ENCODE results near the gene STARD10.
"Not testable (repeated sequence)": the region's sequence is repeated elsewhere in the genome, so short reads cannot be mapped to it uniquely, and the experiment has no call there.

The STARD10 gene

DNA sequence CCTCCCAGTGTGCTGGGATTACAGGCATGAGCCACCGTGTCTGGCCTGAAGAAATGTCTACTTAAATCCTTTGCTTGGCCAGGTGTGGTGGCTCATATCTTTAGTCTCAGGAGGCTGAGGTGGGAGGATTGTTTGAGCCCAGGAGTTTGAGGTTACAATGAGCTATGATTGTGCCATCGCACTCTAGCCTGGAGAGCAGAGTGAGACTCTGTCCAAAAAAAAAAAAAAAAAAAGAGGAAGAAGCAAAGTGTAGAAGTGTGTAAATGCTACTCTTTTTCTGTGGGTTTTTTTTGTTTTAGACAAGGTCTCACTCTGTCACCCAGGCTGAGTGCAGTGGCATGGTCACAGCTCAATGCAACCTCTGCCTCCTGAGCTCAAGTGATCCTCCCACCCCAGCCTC lies 13.9 kb upstream of the STARD10 start:
- DNase-seq (ENCODE audit: low read depth in 2 of 2), result no peak

DNA sequence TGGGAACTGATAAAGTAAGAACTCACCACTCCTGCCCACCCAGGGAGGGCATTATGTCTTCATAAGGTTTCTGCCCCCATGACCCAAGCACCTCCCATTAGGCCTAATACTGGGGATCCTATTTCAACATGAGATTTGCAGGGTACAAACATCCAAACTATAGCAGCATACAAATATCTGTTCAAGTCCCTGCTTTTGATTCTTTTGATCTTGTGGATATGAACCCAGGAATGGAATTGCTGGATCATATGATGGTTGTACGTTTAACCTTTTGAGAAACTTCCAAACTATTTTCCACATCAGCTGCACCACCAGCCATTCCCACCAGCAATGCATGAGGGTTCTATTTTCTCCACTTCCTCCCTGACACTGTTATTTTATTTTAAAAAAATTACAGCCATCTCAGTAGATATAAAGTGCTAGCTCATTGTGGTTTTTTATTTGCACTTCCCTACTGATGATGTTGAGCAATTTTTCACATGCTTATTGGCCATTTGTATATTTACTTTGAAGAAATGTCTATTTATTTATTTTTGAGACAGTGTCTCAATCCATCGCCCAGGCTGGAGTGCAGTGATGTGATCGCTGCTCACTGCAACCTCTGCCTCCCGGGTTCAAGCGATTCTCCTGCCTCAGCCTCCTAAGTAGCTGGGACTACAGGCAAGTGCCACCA lies 13.3 kb upstream of the STARD10 start:
- no peak for DNase-seq (ENCODE audit: low read depth in 2 of 2)

DNA sequence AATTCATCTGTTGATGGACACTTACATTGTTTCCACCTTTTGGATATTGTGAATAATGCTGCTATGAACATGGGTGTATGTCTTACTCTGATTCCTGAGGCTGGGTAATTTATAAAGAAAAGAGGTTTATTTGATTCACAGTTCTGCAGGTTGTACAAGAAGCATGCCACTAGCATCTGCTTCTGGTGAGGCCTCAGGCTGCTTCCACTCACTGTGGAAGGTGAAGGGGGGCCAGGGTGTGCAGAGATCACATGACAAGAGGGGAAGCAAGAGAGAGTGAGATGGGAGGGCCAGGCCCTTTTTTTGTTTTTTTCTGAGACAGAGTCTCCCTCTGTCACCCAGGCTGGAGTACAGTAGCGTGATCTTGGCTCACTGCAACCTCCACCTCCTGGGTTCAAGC lies 12.5 kb upstream of the STARD10 start:
- DNase-seq (ENCODE audit: low read depth in 2 of 2), result not testable (repeated sequence)

GRCh38 chr11:72805216-72805615 lies 11.4 kb upstream of the STARD10 start:
- no peak for DNase-seq (ENCODE audit: low read depth in 2 of 2)

DNA sequence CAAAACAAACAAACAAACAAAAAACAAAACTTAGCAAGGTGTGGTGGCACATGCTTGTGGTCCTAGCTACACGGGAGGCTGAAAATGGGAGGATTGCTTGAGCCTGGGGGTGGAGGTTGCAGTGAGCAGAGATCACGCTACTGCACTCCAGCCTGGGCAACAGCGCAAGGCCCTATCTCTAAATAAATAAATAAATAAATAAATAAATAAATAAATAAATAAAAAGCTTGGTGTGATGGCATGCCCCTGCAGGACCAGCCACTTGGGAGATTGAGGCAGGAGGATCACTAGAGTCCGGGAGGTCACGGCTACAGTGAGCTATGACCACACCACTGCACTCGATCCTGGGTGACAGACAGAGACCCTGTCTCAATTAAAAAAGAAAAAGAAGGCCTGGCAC lies 9.0 kb upstream of the STARD10 start:
- DNase-seq (ENCODE audit: low read depth in 2 of 2), result no peak

DNA sequence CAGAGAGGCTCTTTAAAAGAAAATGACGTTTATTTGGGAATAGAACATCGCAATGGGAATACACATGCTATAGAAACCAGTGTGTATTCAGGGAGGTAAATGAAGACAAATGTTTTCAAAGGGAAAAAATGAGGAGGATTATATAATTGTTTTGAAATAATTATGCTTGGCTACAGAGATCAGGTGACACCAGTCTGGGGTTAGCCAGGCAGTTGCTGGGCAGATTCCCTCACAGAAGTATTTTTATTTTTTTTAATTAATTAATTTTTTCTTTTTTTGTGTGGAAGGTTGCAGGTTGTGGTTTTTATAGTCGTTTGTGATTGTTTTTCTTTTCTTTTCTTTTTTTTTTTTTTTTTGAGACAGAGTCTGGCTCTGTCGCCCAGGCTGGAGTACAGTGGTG lies 5.6 kb upstream of the STARD10 start:
- DNase-seq (ENCODE audit: low read depth in 2 of 2), result no peak

- no peak for DNase-seq (ENCODE audit: low read depth in 2 of 2)
These were observed 4.5 kb upstream of the STARD10 start for GRCh38 chr11:72798361-72798760.

GRCh38 chr11:72793076-72793424 lies 797 bp downstream of the STARD10 start:
- no peak for DNase-seq (ENCODE audit: low read depth in 2 of 2)

DNA sequence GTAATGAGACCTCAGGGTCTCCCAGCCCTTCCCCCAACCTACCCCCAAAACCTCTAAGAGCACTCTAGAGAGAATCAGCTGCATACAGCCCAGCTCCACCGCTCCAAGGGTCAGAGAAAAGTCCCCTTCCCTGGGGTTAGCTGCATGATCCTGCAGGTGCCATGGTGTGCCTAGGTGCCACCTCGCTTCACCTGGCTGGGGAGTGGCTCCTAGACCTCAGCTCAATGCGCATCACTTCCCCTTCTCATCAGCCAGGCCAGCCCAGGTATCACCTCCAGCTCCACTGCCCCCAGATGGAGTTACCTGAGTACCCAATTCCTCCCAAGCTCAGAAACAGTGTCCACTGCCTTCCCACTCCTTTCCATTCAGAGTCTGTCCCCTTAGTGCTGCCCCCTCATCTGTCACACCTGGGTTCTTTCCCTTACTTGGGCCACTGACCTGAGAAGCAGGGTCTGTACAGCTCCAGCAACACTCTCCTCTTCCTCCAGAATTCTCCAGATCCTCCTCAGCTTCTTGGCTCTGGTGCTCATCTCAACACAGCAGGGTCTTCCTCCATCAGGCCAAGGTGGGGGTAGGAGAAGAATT lies 1.3 kb downstream of the STARD10 start:
- no peak for DNase-seq (ENCODE audit: low read depth in 2 of 2)

DNA sequence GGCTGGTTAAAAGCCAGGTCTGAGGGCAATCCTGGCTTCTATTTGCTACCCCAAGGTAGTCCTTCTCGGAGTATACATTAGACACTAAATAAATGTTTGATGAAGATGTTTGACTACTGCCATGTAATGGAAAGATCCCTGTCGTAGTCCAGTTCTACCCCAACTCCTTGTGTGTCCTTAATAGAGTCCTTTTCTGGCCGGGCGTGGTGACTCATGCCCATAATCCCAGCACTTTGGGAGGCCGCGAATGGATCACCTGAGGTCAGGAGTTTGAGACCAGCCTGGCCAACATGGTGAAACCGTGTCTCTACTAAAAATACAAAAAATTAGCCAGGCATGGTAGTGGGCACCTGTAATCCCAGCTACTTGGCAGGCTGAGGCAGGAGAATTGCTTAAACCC lies 2.6 kb downstream of the STARD10 start:
- not testable (repeated sequence) for DNase-seq (ENCODE audit: low read depth in 2 of 2)

DNA sequence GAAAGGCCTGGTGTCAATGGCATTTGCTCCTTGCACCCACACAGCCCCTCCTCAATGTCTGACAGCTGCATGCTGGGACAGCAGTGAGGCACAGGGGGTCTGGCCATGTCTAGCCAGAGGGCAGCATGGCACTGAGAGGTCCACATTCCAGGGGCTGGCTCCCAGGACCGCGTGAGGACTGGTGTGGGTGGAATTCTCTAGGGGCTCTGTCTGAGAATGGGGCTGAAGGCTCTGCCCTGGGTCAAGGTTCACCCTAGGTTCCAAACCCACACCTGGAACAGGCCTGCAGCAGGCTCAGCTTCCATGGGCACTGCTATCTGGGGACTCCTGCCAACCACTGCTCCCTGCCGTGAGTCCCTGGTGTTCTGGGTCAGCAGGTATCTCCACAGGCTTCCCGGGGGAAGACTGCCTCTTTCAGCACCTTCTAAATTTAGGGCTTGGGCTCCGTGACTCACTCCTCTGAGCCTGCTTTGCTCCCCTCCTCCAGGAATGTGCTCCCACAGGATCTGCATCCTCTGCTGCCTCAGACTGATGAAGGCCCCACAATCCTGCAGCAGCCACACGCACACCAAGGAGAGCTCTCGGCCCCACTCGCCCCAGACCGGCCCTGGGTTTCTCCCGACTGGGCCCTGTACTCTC lies 4.2 kb downstream of the STARD10 start:
- no peak for DNase-seq (ENCODE audit: low read depth in 2 of 2)

- no peak for DNase-seq (ENCODE audit: low read depth in 2 of 2)
These were observed 5.6 kb downstream of the STARD10 start for GRCh38 chr11:72788241-72788640.

GRCh38 chr11:72787216-72788104 lies 6.4 kb downstream of the STARD10 start:
- no peak for DNase-seq (ENCODE audit: low read depth in 2 of 2)

DNA sequence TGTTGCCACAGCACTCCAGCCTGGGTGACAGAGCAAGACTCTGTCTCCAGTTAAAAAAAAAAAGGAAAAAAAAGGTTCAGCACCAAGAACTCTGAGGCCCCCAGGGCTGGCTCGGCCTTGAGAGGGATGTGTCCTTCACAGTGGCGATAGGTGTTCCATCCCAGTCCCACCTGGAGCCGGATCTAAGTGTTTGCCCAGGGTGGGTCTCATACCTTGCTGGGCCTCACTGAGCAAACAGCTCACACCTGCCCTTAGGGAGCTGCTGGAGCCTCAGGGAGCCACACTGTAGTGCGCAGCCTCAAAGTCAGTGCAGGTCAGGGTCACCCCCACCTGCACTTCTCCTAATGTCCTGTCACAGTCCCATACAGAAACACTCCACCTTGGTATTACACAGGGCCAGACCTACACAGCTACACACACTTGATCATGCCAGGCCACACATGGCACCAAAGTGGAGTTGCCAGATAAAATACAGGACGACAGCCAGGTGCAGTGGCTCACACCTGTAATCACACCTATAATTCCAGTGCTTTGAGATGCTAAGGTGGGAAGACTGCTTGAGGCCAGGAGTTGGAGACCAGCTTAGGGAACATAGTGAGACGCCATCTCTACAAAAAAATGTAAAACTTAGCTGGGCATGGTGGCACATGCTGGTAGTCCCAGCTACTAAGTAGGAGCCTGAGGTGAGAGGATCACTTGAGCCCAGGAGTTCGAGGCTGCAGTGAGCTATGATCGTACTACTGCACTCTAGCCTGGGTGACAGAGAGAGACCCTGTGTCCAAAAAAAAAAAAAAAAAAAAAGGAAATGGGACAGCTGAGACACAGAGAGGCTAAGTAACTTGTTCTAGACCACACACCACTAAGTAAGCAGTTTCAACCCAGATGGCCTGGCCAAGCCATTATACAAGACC lies 7.3 kb downstream of the STARD10 start:
- no peak for DNase-seq (ENCODE audit: low read depth in 2 of 2)

DNA sequence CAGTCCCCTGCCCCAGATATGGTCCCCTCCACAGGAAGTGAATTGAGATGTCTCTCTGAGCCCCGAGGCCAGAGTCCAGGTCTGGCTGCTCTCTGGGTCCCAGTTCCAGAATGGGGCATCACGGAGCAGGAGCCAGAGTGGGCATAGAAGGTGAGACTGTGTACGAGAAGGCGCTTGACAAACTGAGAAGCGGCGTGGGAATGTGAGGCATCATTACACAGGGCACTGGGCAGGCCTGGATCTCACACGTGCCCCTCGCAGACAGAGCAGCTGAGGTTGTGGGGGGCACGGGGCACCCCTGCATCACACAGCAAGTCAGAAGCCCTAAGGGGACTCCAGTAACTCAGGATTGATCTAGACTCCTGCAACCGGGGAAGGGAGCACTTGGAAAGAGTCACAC lies 9.2 kb downstream of the STARD10 start:
- no peak for DNase-seq (ENCODE audit: low read depth in 2 of 2)

- DNase-seq (ENCODE audit: low read depth in 2 of 2), result no peak
These were observed 10.5 kb downstream of the STARD10 start for GRCh38 chr11:72783144-72783905.

- DNase-seq (ENCODE audit: low read depth in 2 of 2), result no peak
These were observed 11.5 kb downstream of the STARD10 start for GRCh38 chr11:72782081-72782920.

DNA sequence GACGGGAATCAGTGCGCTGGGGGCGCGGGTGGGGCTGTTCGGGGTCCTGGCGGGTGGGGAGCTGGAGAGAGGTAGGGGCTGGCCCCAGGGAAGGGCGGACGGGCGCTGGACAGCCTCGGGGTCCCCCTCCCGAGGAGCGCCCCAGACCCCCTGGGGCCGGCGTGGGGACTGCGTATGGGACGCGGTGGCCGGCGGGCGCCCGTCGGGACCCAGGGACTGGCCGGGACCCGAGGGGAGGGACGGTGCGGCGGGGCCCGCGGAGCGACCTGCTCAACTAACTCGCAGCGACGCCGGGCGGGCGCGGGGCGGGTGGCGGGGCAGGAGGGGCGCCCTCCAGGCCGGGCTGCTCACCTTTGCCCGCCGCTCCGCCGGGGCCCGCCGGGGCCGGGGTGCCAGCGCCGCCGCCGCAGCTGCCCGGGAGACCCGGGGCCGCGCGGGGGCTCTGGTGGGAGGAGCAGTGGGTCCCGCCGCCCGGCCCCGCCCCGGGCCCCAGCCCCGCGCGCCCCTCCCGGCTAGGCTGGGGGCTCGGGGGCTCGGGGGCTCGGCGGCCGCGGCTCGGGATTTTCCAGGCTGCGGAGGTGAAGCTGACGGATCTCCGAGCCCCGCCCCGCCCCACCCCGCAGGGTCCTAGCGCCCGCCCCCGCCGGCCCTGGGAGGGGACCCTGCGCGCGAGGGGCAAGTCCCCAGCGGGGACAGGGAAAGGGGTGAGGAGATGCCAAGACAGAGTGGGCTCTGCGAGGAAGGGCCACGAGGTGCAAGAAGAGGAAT lies 12.3 kb downstream of the STARD10 start:
- DNase-seq (ENCODE audit: low read depth in 2 of 2), result peak in 1 of 2 donors; percentile 21

DNA sequence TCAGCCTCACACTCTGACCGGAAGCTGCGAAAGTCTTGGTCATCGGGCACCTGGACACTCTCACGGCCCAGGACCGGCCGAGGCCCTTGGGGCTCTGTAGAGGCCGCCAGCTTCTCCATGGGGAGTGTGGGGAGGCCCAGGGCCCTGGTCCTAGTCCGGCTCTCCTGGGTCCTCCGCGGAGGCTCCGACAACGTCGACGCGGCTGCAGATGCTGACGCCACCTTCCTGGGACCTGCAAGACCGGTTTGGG lies 12.9 kb downstream of the STARD10 start:
- DNase-seq (ENCODE audit: low read depth in 2 of 2), result no peak

Data from stimulated activated CD8-positive, alpha-beta memory T cell treated with anti-CD3 and anti-CD28 coated beads, Interleukin-15, amount 100 ng/mL, for 48 hours (primary cell).